HEK293 (cell line): ENCODE measurements around the gene OXNAD1.

ENCODE experiments used
- REPIN1 ChIP-seq: fragments of 450-650 bp; formaldehyde crosslinking; IDR thresholded peaks from 2 replicates; pipeline ENCODE4 v1.5.1; 2017; ENCODE audit warnings: missing biosample characterization, missing genetic modification characterization, low read depth
- SALL2 ChIP-seq: fragments of 450-650 bp; formaldehyde crosslinking; IDR thresholded peaks from 2 replicates; pipeline ENCODE4 v1.5.0; 2017; ENCODE audit warnings: missing biosample characterization, mild to moderate bottlenecking, missing genetic modification characterization, borderline replicate concordance
- ZNF274 ChIP-seq, 2 experiments: fragments of 200-500 bp in 1 of 2; fragments of 450-650 bp in 1 of 2; sonication (Bioruptor generic) in 1 of 2; formaldehyde crosslinking in 1 of 2; IDR thresholded peaks; 2 replicates each; pipeline versions ENCODE4 v1.5.1 to v1.6.1; 2014 to 2016; ENCODE audit warnings: borderline replicate concordance in 1 of 2, inconsistent platforms in 1 of 2, low read length in 1 of 2, missing biosample characterization in 1 of 2, missing genetic modification characterization in 1 of 2
- ZNF366 ChIP-seq: fragments of 450-650 bp; formaldehyde crosslinking; conservative IDR thresholded peaks from 2 replicates; pipeline ENCODE4 v1.5.1; 2016; ENCODE audit warnings: missing biosample characterization, missing genetic modification characterization
- ZNF518A ChIP-seq: fragments of 450-650 bp; formaldehyde crosslinking; conservative IDR thresholded peaks from 2 replicates; pipeline ENCODE4 v1.5.1; 2016; ENCODE audit warnings: low read depth, missing biosample characterization, missing genetic modification characterization
- ZSCAN5A ChIP-seq: fragments of 450-650 bp; formaldehyde crosslinking; IDR thresholded peaks from 2 replicates; pipeline ENCODE4 v1.5.1; 2016; ENCODE audit warnings: missing biosample characterization, missing genetic modification characterization
- TF ChIP-seq, protein P1 (sequence below): fragments of 450-650 bp; formaldehyde crosslinking; IDR thresholded peaks from 2 replicates; pipeline ENCODE4 v1.5.1; 2016; ENCODE audit warnings: missing biosample characterization, missing genetic modification characterization
- TF ChIP-seq, protein P2 (sequence below): fragments of 450-650 bp; formaldehyde crosslinking; IDR thresholded peaks from 2 replicates; pipeline ENCODE4 v1.5.1; 2016; ENCODE audit warnings: missing biosample characterization, missing genetic modification characterization
- TF ChIP-seq, protein P3 (sequence below): sonication (generic); formaldehyde crosslinking; IDR thresholded peaks from 2 replicates; pipeline ENCODE4 v1.8.1; 2022; ENCODE audit warnings: mild to moderate bottlenecking, moderate library complexity, missing genetic modification reagents

DNA sequence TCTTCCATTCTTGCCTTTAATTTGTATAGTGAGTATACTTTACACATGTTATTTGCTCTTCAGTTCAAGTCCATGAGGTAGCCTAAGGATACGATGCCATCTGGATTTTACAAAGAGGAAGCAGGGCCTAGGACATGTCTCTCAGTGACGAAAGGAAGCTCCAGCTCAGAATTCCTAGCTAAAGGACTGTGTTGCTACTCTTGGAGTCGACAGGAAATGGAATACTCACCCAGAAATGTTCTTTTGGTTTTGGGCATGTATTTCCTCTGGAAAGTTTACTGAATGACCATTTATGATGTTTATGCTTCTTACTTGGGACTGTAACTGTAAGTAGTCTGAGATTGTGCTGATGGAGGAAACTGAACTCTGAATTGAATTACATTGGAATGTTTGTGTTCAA, 12.5 kb downstream of the OXNAD1 start:
- TF ChIP-seq ZSCAN5A (no peak), ZNF366 (no peak), SALL2 (tag by site-specific recombination) (no peak), ZNF274 (IDR thresholded peaks at IDR 0.05; ENCODE audit: low read length) (no peak), ZNF274 (tag by site-specific recombination; IDR thresholded peaks at IDR 0.05; ENCODE audit: borderline replicate concordance) (no peak), ZNF518A (tag by site-specific recombination) (no peak), REPIN1 (tag by site-specific recombination) (no peak)
- TF ChIP-seq, protein P1, sequence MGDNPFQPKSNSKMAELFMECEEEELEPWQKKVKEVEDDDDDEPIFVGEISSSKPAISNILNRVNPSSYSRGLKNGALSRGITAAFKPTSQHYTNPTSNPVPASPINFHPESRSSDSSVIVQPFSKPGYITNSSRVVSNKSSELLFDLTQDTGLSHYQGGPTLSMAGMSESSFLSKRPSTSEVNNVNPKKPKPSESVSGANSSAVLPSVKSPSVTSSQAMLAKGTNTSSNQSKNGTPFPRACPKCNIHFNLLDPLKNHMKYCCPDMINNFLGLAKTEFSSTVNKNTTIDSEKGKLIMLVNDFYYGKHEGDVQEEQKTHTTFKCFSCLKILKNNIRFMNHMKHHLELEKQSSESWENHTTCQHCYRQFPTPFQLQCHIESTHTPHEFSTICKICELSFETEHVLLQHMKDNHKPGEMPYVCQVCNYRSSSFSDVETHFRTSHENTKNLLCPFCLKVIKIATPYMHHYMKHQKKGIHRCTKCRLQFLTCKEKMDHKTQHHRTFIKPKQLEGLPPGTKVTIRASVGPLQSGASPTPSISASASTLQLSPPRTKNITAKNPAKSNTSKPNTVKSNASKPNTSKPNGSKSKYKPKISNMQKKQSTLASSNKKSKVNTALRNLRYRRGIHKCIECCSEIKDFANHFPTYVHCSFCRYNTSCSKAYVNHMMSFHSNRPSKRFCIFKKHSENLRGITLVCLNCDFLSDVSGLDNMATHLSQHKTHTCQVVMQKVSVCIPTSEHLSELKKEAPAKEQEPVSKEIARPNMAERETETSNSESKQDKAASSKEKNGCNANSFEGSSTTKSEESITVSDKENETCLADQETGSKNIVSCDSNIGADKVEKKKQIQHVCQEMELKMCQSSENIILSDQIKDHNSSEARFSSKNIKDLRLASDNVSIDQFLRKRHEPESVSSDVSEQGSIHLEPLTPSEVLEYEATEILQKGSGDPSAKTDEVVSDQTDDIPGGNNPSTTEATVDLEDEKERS: no peak
- TF ChIP-seq, protein P2, sequence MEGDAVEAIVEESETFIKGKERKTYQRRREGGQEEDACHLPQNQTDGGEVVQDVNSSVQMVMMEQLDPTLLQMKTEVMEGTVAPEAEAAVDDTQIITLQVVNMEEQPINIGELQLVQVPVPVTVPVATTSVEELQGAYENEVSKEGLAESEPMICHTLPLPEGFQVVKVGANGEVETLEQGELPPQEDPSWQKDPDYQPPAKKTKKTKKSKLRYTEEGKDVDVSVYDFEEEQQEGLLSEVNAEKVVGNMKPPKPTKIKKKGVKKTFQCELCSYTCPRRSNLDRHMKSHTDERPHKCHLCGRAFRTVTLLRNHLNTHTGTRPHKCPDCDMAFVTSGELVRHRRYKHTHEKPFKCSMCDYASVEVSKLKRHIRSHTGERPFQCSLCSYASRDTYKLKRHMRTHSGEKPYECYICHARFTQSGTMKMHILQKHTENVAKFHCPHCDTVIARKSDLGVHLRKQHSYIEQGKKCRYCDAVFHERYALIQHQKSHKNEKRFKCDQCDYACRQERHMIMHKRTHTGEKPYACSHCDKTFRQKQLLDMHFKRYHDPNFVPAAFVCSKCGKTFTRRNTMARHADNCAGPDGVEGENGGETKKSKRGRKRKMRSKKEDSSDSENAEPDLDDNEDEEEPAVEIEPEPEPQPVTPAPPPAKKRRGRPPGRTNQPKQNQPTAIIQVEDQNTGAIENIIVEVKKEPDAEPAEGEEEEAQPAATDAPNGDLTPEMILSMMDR (tag by site-specific recombination): no peak
- TF ChIP-seq, protein P3, sequence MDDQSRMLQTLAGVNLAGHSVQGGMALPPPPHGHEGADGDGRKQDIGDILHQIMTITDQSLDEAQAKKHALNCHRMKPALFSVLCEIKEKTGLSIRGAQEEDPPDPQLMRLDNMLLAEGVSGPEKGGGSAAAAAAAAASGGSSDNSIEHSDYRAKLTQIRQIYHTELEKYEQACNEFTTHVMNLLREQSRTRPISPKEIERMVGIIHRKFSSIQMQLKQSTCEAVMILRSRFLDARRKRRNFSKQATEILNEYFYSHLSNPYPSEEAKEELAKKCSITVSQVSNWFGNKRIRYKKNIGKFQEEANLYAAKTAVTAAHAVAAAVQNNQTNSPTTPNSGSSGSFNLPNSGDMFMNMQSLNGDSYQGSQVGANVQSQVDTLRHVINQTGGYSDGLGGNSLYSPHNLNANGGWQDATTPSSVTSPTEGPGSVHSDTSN: no peak
